ENCODE measurements around the gene VPS13D.

The VPS13D gene

DNA sequence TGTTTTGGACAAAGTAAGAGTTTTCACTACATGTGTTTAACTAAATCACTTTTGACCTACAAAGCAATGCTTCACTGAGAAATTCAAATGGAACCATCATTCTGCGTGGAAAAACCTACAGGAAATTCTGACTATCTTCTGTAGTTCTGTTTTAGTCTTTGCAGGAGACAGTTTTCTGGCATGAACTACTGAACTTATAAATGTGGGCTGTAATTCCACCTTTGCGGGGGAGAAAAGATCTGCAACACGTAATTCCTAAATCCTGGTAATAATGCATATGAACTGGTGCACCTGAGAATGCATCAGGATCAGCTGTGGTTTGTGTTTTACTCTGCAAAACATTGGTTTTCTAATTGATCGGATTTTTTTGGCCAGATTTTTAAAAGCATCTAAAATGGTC is 106.0 kb downstream of the VPS13D start:
- H3K27me3 ChIP-seq (ENCODE audit: control insufficient read depth, low read length): no peaks in the 10 kb centered on the region
- no peaks in the 10 kb centered on the region for H4K20me1 ChIP-seq (ENCODE audit: control insufficient read depth, insufficient read depth, low read depth, low read length)
- no peak overlapping the region for H3K27ac ChIP-seq (ENCODE audit: low read depth, low read length)
- no peaks in the 10 kb centered on the region for H3K9me3 ChIP-seq (ENCODE audit: control insufficient read depth, insufficient read depth, low read length)
- no peaks in the 10 kb centered on the region for H3K4me1 ChIP-seq (ENCODE audit: control insufficient read depth, low read length)
- TF ChIP-seq CTCF (IDR thresholded peaks at IDR 0.05; ENCODE audit: low read depth, low read length, poor library complexity, severe bottlenecking) (no peak), EZH2phosphoT487 (IDR thresholded peaks at IDR 0.05; ENCODE audit: borderline replicate concordance, low read length) (no peak)
- no peaks in the 10 kb centered on the region for H3F3A ChIP-seq (ENCODE audit: control insufficient read depth, insufficient read depth)
- H3K79me2 ChIP-seq (ENCODE audit: control insufficient read depth, low read length): no peaks in the 10 kb centered on the region
- H3K4me3 ChIP-seq (ENCODE audit: low read length): no peak overlapping the region
- H3K36me3 ChIP-seq (ENCODE audit: control insufficient read depth, low read length): peaks cover 22% of the 10 kb centered on the region
- H3K9me2 ChIP-seq (replicated peaks; ENCODE audit: control insufficient read depth, low read length): no peaks in the 10 kb centered on the region
- H3K4me2 ChIP-seq (ENCODE audit: low read length): no peak overlapping the region

DNA sequence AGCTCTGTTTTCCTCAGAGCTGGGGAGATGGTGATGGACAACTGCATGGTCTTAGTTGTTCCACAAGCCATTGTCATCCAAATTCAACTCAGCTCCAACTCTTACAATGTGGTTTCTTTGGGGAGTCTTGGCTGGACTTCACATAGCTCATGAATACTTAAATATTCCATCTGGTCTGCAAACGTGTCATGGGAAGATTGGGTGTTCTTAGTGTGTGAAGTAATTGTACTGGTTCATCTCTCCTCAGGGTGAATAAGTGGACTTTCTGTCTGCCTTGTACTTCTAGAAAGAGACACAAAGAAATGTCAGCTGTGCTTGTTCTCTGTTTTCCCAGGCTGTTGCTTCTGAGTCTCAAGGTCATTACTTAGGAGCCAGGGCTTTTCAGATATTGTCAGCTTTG is 106.6 kb downstream of the VPS13D start:
- H3K79me2 ChIP-seq (ENCODE audit: control insufficient read depth, low read length): no peaks in the 10 kb centered on the region
- H3F3A ChIP-seq (ENCODE audit: control insufficient read depth, insufficient read depth): no peaks in the 10 kb centered on the region
- H3K4me1 ChIP-seq (ENCODE audit: control insufficient read depth, low read length): no peaks in the 10 kb centered on the region
- peaks cover 22% of the 10 kb centered on the region for H3K36me3 ChIP-seq (ENCODE audit: control insufficient read depth, low read length)
- no peaks in the 10 kb centered on the region for H3K9me3 ChIP-seq (ENCODE audit: control insufficient read depth, insufficient read depth, low read length)
- TF ChIP-seq EZH2phosphoT487 (IDR thresholded peaks at IDR 0.05; ENCODE audit: borderline replicate concordance, low read length) (no peak), CTCF (IDR thresholded peaks at IDR 0.05; ENCODE audit: low read depth, low read length, poor library complexity, severe bottlenecking) (no peak)
- no peak overlapping the region for H3K4me3 ChIP-seq (ENCODE audit: low read length)
- no peaks in the 10 kb centered on the region for H3K27me3 ChIP-seq (ENCODE audit: control insufficient read depth, low read length)
- no peaks in the 10 kb centered on the region for H4K20me1 ChIP-seq (ENCODE audit: control insufficient read depth, insufficient read depth, low read depth, low read length)
- no peak overlapping the region for H3K27ac ChIP-seq (ENCODE audit: low read depth, low read length)
- no peaks in the 10 kb centered on the region for H3K9me2 ChIP-seq (replicated peaks; ENCODE audit: control insufficient read depth, low read length)
- no peak overlapping the region for H3K4me2 ChIP-seq (ENCODE audit: low read length)

DNA sequence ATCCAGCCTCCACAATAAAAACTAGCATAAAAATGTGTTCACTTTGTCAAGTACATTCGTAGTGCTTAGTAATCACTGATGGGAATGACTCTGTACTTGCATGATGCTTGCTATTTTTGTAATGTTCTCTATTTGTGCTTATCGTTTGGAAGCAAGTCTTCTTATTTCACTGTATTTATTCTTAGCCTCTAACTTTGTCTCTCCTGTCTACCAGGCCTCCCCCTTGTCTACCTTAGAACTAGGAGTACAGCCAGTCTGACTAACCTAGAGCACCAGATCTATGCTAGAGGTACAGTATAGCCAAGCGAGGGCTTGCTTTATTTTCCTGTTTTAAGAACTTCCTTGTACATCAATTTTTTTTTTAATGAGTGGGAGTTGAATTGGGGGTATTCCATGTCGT is 108.2 kb downstream of the VPS13D start:
- H4K20me1 ChIP-seq (ENCODE audit: control insufficient read depth, insufficient read depth, low read depth, low read length): no peaks in the 10 kb centered on the region
- no peaks in the 10 kb centered on the region for H3K9me3 ChIP-seq (ENCODE audit: control insufficient read depth, insufficient read depth, low read length)
- H3K4me2 ChIP-seq (ENCODE audit: low read length): no peak overlapping the region
- no peak overlapping the region for H3K27ac ChIP-seq (ENCODE audit: low read depth, low read length)
- no peaks in the 10 kb centered on the region for H3K4me1 ChIP-seq (ENCODE audit: control insufficient read depth, low read length)
- H3K27me3 ChIP-seq (ENCODE audit: control insufficient read depth, low read length): no peaks in the 10 kb centered on the region
- TF ChIP-seq EZH2phosphoT487 (IDR thresholded peaks at IDR 0.05; ENCODE audit: borderline replicate concordance, low read length) (no peak), CTCF (IDR thresholded peaks at IDR 0.05; ENCODE audit: low read depth, low read length, poor library complexity, severe bottlenecking) (no peak)
- no peaks in the 10 kb centered on the region for H3K9me2 ChIP-seq (replicated peaks; ENCODE audit: control insufficient read depth, low read length)
- no peak overlapping the region for H3K4me3 ChIP-seq (ENCODE audit: low read length)
- H3K36me3 ChIP-seq (ENCODE audit: control insufficient read depth, low read length): peaks cover 22% of the 10 kb centered on the region
- H3F3A ChIP-seq (ENCODE audit: control insufficient read depth, insufficient read depth): no peaks in the 10 kb centered on the region
- H3K79me2 ChIP-seq (ENCODE audit: control insufficient read depth, low read length): no peaks in the 10 kb centered on the region

DNA sequence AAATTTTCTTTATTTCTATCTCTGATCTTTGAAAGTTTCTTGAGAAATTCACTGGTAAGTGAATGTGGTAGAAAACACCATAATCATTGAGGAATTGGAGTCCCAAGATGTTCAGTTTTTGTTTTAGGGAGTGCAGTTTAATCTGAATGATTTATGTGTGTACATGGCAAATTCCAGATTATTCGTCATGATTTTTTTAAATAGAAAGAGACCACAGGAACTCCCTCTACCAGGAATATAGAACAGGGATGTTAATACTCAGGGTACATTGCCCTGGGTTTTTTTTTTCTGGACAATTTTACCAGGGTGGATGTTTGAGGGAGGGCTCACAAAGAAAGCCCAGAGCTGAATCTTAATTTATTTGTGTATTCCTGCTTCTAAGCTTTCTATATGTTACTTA is 109.0 kb downstream of the VPS13D start:
- Histone ChIP-seq H3K4me3 (ENCODE audit: low read length) (no peak overlapping the region), H3K4me2 (ENCODE audit: low read length) (no peak overlapping the region), H3K27me3 (ENCODE audit: control insufficient read depth, low read length) (no peaks in the 10 kb centered on the region), H3K27ac (ENCODE audit: low read depth, low read length) (no peak overlapping the region), H3K79me2 (ENCODE audit: control insufficient read depth, low read length) (no peaks in the 10 kb centered on the region), H4K20me1 (ENCODE audit: control insufficient read depth, insufficient read depth, low read depth, low read length) (no peaks in the 10 kb centered on the region), H3K9me2 (replicated peaks; ENCODE audit: control insufficient read depth, low read length) (no peaks in the 10 kb centered on the region), H3K36me3 (ENCODE audit: control insufficient read depth, low read length) (peaks cover 17% of the 10 kb centered on the region), H3K4me1 (ENCODE audit: control insufficient read depth, low read length) (no peaks in the 10 kb centered on the region), H3F3A (ENCODE audit: control insufficient read depth, insufficient read depth) (peaks cover 4% of the 10 kb centered on the region; the same call in 1 of the 2 replicates), H3K9me3 (ENCODE audit: control insufficient read depth, insufficient read depth, low read length) (no peaks in the 10 kb centered on the region)
- TF ChIP-seq CTCF (IDR thresholded peaks at IDR 0.05; ENCODE audit: low read depth, low read length, poor library complexity, severe bottlenecking): no peak
- no peak for TF ChIP-seq EZH2phosphoT487 (IDR thresholded peaks at IDR 0.05; ENCODE audit: borderline replicate concordance, low read length)

Data from DOHH2 (cell line).